Measurements from ENCODE around the gene NABP1. TPM values are rescaled to one million over a fixed set of nuclear protein-coding genes. Genes with fewer than 3 reads are reported as not detected.

Gene NABP1
- total RNA-seq, 1 donor from 2014 or later, result 6.4 TPM

DNA sequence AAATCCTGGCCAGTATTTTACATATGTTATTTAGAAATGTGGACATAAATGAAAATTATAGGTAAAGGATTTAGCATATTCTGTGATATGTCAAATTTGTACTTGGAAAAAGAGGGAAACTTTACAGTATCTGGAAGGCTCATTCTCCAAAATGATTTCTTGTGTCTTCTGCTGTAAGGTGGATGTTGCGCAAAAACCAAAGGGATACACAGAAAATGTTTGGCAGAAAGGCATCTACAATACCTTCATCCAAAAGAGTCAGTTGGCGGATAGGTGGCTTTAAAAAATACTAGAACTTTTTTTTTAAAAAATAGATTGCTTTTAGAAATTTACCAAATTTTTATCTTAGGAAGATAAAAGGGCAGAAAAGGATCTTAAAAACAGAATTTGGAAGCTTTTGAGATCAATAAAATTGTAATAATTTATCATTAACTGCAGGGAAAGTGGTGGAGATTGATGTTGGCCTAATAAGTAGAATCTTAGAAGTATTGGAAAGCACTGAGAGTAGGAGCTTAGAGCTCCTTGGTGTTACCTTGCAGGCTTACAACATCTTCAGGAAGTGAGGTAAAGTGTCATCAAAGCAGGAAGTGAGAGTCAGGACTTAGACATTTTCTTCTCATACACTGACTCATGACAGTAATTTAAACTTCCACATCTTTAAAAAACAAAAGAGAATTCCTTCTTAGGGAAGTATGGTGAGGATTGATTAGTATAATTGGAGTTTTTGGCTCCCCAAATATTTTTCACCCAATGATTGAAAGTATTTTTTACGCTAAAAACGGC is 2.1 kb downstream of the NABP1 start:
- TF ChIP-seq, protein P1, sequence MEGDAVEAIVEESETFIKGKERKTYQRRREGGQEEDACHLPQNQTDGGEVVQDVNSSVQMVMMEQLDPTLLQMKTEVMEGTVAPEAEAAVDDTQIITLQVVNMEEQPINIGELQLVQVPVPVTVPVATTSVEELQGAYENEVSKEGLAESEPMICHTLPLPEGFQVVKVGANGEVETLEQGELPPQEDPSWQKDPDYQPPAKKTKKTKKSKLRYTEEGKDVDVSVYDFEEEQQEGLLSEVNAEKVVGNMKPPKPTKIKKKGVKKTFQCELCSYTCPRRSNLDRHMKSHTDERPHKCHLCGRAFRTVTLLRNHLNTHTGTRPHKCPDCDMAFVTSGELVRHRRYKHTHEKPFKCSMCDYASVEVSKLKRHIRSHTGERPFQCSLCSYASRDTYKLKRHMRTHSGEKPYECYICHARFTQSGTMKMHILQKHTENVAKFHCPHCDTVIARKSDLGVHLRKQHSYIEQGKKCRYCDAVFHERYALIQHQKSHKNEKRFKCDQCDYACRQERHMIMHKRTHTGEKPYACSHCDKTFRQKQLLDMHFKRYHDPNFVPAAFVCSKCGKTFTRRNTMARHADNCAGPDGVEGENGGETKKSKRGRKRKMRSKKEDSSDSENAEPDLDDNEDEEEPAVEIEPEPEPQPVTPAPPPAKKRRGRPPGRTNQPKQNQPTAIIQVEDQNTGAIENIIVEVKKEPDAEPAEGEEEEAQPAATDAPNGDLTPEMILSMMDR (IDR thresholded peaks at IDR 0.05; ENCODE audit: unreplicated experiment), result no peak
- no peak overlapping the region for H3K27ac Mint-ChIP-seq
- H3K4me1 Mint-ChIP-seq (ENCODE audit: low read depth), result peaks cover 4% of the 10 kb centered on the region
- no peaks in the 10 kb centered on the region for H3K9me3 Mint-ChIP-seq (ENCODE audit: low read depth)
- H3K27me3 Mint-ChIP-seq, result peaks cover 13% of the 10 kb centered on the region
- peak overlapping the region; percentile 92 for H3K4me3 Mint-ChIP-seq (ENCODE audit: low read depth)
- DNase-seq (ENCODE audit: low spot score, unreplicated experiment), result no peak
- peaks cover 5% of the 10 kb centered on the region for H3K36me3 Mint-ChIP-seq (ENCODE audit: insufficient read depth)

DNA sequence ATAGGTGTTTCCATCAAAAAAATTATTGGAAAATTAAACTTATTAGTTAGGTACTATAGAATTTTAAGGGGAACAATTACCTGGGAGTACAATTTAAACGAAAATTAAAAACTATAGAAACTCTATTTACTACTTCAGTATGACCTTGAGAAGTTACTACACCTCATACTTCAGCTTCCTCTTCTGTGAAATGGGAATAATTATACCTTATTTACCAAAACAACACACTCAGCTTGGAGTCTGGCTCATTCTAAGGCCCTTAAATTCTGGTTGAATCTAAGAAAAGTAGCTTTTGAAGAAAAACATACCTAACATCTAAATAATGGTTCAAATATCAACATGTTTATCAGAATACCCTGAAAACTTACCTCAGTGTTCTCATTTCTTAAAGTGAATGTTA is 2.7 kb downstream of the NABP1 start:
- Mint-ChIP-seq H3K9me3 (ENCODE audit: low read depth) (no peaks in the 10 kb centered on the region), H3K27ac (no peak overlapping the region), H3K27me3 (peaks cover 9% of the 10 kb centered on the region), H3K4me1 (ENCODE audit: low read depth) (peaks cover 4% of the 10 kb centered on the region), H3K4me3 (ENCODE audit: low read depth) (no peak overlapping the region), H3K36me3 (ENCODE audit: insufficient read depth) (peaks cover 5% of the 10 kb centered on the region)
- TF ChIP-seq, protein P1 (IDR thresholded peaks at IDR 0.05; ENCODE audit: unreplicated experiment), result no peak
- no peak for DNase-seq (ENCODE audit: low spot score, unreplicated experiment)

DNA sequence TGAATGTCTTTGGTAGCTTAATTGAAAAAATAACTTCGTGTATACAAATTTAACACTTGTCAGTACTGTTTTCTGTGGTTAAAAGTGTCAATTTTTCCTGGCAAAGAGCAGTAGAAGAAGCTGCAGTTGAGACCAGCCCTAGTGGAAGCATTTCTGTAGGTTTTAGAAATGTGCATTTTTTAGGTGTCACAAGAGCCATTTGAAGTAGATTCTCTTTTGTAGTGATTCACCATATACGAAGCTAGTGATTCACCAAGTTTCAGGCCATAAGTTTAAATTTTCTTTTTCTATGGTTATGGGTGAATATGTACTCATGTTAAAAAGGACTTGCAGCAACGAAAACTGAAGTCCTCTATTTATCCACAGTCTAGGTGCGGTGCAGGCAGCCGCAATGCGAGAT is 4.2 kb downstream of the NABP1 start:
- TF ChIP-seq, protein P1 (IDR thresholded peaks at IDR 0.05; ENCODE audit: unreplicated experiment), result no peak
- no peak for DNase-seq (ENCODE audit: low spot score, unreplicated experiment)
- H3K27me3 Mint-ChIP-seq, result peaks cover 3% of the 10 kb centered on the region
- H3K27ac Mint-ChIP-seq, result no peak overlapping the region
- peaks cover 3% of the 10 kb centered on the region for H3K4me1 Mint-ChIP-seq (ENCODE audit: low read depth)
- H3K9me3 Mint-ChIP-seq (ENCODE audit: low read depth), result no peaks in the 10 kb centered on the region
- H3K36me3 Mint-ChIP-seq (ENCODE audit: insufficient read depth), result peaks cover 5% of the 10 kb centered on the region
- H3K4me3 Mint-ChIP-seq (ENCODE audit: low read depth), result no peak overlapping the region

DNA sequence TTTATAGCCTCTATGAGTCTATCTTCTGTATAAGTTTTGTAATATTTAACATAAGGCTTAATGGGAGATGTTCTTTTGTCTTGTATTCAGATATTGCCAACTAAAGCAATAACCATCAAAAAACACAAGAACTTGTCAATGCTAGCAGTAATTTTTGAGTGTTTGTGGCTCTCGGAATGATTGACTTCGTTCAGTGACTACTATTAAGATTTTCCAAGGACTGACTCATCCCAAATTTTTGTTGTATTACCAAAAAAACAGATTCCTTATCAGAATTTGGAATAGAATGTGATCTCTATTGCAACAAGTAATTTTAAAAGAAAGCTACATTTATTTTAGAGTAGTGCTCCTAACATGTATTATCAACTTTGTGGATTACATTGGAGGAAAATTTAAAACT is 8.1 kb downstream of the NABP1 start:
- TF ChIP-seq, protein P1 (IDR thresholded peaks at IDR 0.05; ENCODE audit: unreplicated experiment), result no peak
- DNase-seq (ENCODE audit: low spot score, unreplicated experiment), result no peak
- H3K9me3 Mint-ChIP-seq (ENCODE audit: low read depth), result no peaks in the 10 kb centered on the region
- no peak overlapping the region for H3K27ac Mint-ChIP-seq
- no peaks in the 10 kb centered on the region for H3K27me3 Mint-ChIP-seq
- peaks cover 25% of the 10 kb centered on the region for H3K4me1 Mint-ChIP-seq (ENCODE audit: low read depth)
- peaks cover 5% of the 10 kb centered on the region for H3K36me3 Mint-ChIP-seq (ENCODE audit: insufficient read depth)
- H3K4me3 Mint-ChIP-seq (ENCODE audit: low read depth), result no peak overlapping the region

DNA sequence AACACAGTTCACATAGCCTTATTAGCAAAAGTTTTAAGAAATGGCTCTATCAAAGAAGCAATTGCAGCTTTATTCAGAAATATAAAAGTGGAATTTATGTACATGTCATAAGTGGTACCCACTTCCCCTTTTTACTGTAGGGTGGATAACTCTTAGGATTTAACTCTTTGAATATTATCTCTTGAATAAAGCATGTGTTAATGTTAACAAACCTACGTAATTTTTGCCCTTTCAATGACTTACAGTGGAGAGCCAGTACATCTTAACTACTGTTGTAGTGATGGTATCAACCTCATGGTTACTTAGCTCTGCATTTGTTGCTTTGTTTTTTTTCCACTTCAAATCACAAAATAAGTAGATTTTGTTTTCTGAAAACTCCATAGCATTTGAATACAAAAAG is 8.8 kb downstream of the NABP1 start:
- Mint-ChIP-seq H3K27me3 (no peaks in the 10 kb centered on the region), H3K27ac (no peak overlapping the region)

More for the DNA sequence above, 8.8 kb downstream of the NABP1 start:
- no peak for DNase-seq (ENCODE audit: low spot score, unreplicated experiment)
- H3K36me3 Mint-ChIP-seq (ENCODE audit: insufficient read depth), result peaks cover 5% of the 10 kb centered on the region
- no peaks in the 10 kb centered on the region for H3K9me3 Mint-ChIP-seq (ENCODE audit: low read depth)
- H3K4me3 Mint-ChIP-seq (ENCODE audit: low read depth), result no peak overlapping the region
- H3K4me1 Mint-ChIP-seq (ENCODE audit: low read depth), result peaks cover 25% of the 10 kb centered on the region
- TF ChIP-seq, protein P1 (IDR thresholded peaks at IDR 0.05; ENCODE audit: unreplicated experiment), result no peak
